GM12892 (cell line): Measurements from ENCODE around the gene KLHL40.

Source experiments
- POLR2A ChIP-seq: IDR thresholded peaks from 2 replicates; pipeline ENCODE4 v1.6.1; 2011; ENCODE audit warnings: low read depth, low read length, control low read depth
- POLR2AphosphoS5 ChIP-seq: IDR thresholded peaks from 2 replicates; pipeline ENCODE4 v1.6.1; 2011; ENCODE audit warnings: low read depth, low read length, control low read depth
- TAF1 ChIP-seq: IDR thresholded peaks from 2 replicates; pipeline ENCODE4 v1.6.1; 2011; ENCODE audit warnings: low read depth, mild to moderate bottlenecking, control low read depth, low read length, borderline replicate concordance

DNA sequence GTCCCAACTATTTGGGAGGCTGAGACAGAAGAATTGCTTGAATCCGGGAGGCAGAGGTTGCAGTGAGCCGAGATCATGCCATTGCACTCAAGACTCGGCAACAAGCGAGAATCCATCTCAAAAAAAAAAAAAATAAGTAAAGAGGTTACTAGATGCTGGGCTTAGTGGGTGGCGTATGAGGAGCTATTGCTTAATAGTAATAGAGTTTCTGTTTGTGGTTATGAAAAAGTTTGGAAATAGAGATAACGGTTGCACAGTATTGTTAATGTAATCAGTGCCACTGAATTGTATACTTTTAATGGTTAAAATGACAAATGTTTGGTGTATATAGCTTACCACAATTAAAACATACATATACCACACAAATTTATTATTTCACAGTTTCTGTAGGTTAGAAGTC lies 32.0 kb downstream of the KLHL40 start:
- TF ChIP-seq POLR2AphosphoS5 (no peak), POLR2A (no peak), TAF1 (no peak)
